ENCODE data around the gene PHF13. TPM values are rescaled to one million over a fixed set of nuclear protein-coding genes. Genes with fewer than 3 reads are reported as not detected.
A peak's percentile ranks its signal among the peaks of the same experiment; 100 is the strongest.
"Not testable (repeated sequence)": the region's sequence is repeated elsewhere in the genome, so short reads cannot be mapped to it uniquely, and the experiment has no call there.

Gene PHF13
- total RNA-seq, 1 experiment from 2014 or later = 17.6 TPM

GRCh38 chr1:6592441-6592840 is 21.1 kb upstream of the PHF13 start:
- Histone ChIP-seq H3K27me3 (replicated peaks) (no peaks in the 10 kb centered on the region), H3K36me3 (peaks cover 97% of the 10 kb centered on the region), H3K4me1 (replicated peaks) (no peaks in the 10 kb centered on the region)

DNA sequence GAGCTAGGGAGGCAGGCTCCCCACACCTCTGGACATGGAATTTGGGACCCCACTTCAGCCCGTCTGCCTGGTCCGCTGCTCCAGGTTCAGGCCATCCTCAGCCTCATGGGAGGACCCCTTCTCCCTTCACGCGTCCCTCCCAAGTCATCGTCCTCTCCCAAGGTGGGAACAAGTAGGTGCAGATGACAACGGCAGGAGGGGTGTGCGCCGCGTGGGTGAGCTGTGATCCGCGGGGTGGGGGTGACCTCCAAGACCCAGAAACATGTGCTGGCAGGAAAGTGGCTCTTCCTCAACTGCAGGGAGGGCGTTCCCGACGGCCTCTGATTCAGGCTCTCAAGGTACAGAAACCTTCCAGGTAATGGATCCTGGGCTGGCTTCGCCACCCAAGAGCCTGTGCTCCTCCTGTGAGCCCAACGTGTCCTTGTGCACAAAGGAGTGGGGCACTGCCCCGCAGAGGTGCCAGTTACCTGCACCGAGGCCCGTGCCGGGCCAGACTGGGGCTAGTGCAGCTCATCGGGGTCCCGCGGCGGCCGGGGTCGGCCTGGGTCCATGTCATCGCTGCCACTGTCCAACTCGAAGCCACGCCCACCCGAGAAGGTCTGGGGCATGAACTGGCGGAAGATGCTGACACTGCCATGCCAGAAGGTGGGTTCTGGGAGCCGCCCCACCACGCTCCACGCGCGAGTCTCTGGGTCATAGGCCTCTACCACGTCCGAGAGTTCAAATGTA is 20.5 kb upstream of the PHF13 start:
- Histone ChIP-seq H3K9me3 (replicated peaks) (no peaks in the 10 kb centered on the region), H3K36me3 (peaks cover 97% of the 10 kb centered on the region), H3K27me3 (replicated peaks) (no peaks in the 10 kb centered on the region), H3K4me1 (replicated peaks) (no peaks in the 10 kb centered on the region), H3K27ac (no peak overlapping the region), H3K4me3 (no peak overlapping the region)
- DNase-seq (ENCODE audit: low read depth in 1 of 2, low spot score in 2 of 2) = no peak

More at GRCh38 chr1:6592441-6592840, 21.1 kb upstream of the PHF13 start:
- Histone ChIP-seq H3K4me3 (no peak overlapping the region), H3K9me3 (replicated peaks) (no peaks in the 10 kb centered on the region), H3K27ac (no peak overlapping the region)
- DNase-seq (ENCODE audit: low read depth in 1 of 2, low spot score in 2 of 2) = no peak

GRCh38 chr1:6593810-6594209 is 19.7 kb upstream of the PHF13 start:
- Histone ChIP-seq H3K27ac (no peak overlapping the region), H3K9me3 (replicated peaks) (no peaks in the 10 kb centered on the region), H3K4me3 (no peak overlapping the region), H3K27me3 (replicated peaks) (no peaks in the 10 kb centered on the region), H3K4me1 (replicated peaks) (no peaks in the 10 kb centered on the region), H3K36me3 (peaks cover 94% of the 10 kb centered on the region)
- no peak for DNase-seq (ENCODE audit: low read depth in 1 of 2, low spot score in 2 of 2)

DNA sequence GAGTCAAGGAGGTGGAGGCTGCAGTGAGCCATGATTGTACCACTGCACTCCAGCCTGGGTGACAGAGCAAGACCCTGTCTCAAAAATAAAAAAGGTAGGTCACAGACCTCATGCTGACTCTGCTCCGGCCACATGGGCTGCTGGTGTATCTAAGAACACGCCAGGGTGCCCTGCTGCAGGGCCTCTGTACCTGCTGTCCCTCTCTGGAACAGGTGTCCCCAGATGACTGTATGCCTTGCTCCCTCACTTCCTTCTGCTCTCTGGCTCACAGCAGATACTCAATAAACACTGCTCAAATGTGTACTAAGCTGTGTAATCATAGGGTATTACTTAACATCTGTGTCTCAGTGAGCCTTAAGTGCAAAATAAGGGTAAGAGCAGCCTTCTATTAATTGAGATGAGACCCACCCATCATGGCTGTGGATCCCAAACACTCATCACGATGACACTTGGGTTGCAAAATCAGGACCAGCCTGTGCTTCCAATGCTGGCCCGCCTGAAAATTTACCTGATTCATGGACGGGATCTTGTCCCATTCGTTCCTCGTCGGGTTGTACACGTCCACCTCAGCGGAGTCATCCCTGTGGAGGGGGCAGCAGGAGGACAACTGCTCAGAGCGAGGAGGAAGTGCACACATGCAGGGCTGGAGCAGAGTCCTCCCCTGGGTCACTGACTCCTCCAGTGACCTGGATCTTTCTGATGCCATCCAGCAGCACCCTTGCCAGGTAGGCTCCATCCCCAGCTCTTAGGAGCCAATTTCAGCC is 18.4 kb upstream of the PHF13 start:
- DNase-seq (ENCODE audit: low read depth in 1 of 2, low spot score in 2 of 2) = no peak
- Histone ChIP-seq H3K27me3 (replicated peaks) (no peaks in the 10 kb centered on the region), H3K9me3 (replicated peaks) (no peaks in the 10 kb centered on the region), H3K36me3 (peaks cover 89% of the 10 kb centered on the region), H3K4me1 (replicated peaks) (peaks cover 1% of the 10 kb centered on the region), H3K4me3 (no peak overlapping the region), H3K27ac (no peak overlapping the region)

DNA sequence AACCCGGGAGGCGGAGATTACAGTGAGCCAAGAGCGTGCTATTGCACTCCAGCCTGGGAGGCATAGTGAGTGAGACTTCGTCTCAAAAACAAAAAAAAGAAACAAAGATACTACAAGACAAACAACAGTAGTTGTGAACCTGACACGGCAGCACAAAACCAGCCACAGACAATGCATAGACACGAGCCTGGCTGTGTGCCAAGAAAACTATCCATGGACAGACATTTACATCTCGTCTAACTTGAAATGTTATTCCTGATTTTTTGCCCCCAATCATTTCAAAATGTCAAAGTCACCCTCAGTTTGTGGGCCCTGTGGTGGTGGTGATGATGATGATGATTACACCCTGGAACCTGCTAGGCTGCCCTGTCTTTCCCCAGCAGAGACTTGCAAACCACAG is 17.2 kb upstream of the PHF13 start:
- Histone ChIP-seq H3K36me3 (peaks cover 77% of the 10 kb centered on the region), H3K4me1 (replicated peaks) (peaks cover 8% of the 10 kb centered on the region), H3K4me3 (no peak overlapping the region), H3K27ac (no peak overlapping the region), H3K27me3 (replicated peaks) (no peaks in the 10 kb centered on the region), H3K9me3 (replicated peaks) (no peaks in the 10 kb centered on the region)
- DNase-seq (ENCODE audit: low read depth in 1 of 2, low spot score in 2 of 2) = no peak

- Histone ChIP-seq H3K36me3 (peaks cover 69% of the 10 kb centered on the region), H3K27ac (no peak overlapping the region), H3K4me3 (no peak overlapping the region), H3K9me3 (replicated peaks) (no peaks in the 10 kb centered on the region), H3K27me3 (replicated peaks) (no peaks in the 10 kb centered on the region), H3K4me1 (replicated peaks) (peaks cover 16% of the 10 kb centered on the region)
- DNase-seq (ENCODE audit: low read depth in 1 of 2, low spot score in 2 of 2) = no peak
Measured at GRCh38 chr1:6596886-6597776, 16.4 kb upstream of the PHF13 start.

DNA sequence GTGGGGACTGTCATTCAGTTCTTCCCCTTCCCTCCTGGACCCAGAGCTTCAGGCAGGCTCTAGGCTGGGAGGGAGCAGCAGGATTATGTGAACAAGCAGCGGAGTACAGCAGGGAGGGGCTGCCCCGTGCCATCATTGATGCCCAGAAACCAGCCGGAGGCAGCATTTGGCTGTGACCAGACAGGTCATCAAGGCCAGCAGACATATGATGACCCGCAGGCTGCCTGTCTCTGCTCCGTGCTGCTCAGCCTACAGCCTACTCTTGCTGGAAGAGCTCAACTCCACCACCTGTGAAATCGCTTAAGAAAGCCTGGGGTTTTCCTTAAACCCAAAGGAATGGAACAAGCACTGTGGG is 15.8 kb upstream of the PHF13 start:
- Histone ChIP-seq H3K27ac (no peak overlapping the region), H3K27me3 (replicated peaks) (no peaks in the 10 kb centered on the region), H3K4me3 (no peak overlapping the region), H3K9me3 (replicated peaks) (no peaks in the 10 kb centered on the region), H3K36me3 (peaks cover 63% of the 10 kb centered on the region), H3K4me1 (replicated peaks) (peaks cover 21% of the 10 kb centered on the region)
- DNase-seq (ENCODE audit: low read depth in 1 of 2, low spot score in 2 of 2) = no peak

DNA sequence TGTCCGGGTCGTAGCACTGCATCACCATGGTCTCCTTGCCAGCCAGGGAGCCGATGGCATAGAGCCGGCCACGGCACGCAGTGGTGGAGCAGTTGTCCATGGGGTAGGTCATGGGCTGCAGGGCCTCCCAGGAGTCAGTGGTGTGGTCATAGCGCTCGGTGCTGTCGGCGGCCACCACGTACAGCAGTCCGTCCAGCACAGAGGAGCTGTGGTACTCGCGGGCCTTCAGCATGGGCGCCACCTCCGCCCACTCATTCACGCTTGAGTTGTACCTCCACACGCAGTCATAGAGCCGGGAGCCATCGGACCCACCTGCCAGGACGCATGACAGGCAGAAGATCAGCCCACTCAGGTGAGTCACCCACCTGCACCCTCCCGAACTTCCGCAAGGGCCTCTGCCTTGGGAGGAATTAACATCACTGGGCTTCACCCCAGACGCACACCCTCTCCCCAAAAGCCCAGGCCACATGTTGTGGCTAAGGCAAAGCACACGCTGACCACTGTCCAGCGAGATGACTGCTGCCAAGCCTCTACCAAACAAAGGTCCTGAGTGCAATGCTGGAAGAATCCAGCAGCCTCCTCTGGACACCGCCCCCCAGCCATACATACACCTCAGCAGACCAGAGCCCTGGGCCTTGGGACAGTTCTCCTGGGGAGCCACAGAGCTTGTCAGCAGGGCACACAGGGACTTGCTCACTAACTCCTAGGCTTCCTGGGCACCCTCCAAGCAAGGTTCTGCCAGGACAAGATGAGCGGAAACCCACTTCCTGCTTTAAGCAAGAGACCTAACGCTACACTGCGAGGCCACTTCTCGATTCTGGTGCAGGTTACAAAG is 14.2 kb upstream of the PHF13 start:
- peaks cover 36% of the 10 kb centered on the region for H3K4me1 ChIP-seq (replicated peaks)
- no peaks in the 10 kb centered on the region for H3K27me3 ChIP-seq (replicated peaks)
- H3K9me3 ChIP-seq (replicated peaks) = no peaks in the 10 kb centered on the region
- H3K4me3 ChIP-seq = no peak overlapping the region
- no peak overlapping the region for H3K27ac ChIP-seq
- H3K36me3 ChIP-seq = peaks cover 48% of the 10 kb centered on the region
- DNase-seq (ENCODE audit: low read depth in 1 of 2, low spot score in 2 of 2) = no peak

DNA sequence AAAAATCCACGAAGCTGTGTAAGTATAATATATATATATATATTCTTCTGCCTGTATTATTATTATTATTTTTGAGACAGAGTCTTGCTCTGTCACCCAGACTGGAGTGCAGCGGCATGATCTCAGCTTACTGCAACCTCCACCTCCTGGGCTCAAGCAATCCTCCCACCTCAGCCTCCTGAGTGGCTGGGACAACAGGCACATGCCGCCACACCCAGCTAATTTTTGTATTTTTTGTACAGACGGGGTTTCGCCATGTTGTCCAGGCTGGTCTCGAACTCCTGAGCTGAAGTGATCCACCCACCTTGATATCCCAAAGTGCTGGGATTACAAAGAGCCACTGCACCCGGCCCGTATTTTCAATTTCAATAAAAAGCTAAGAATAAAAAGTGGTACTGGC is 13.5 kb upstream of the PHF13 start:
- not testable (repeated sequence) for H3K27me3 ChIP-seq (replicated peaks); DNase-seq (ENCODE audit: low read depth in 1 of 2, low spot score in 2 of 2); H3K9me3 ChIP-seq (replicated peaks); H3K4me3 ChIP-seq; H3K27ac ChIP-seq
- Histone ChIP-seq H3K36me3 (peaks cover 44% of the 10 kb centered on the region), H3K4me1 (replicated peaks) (peaks cover 42% of the 10 kb centered on the region)

GRCh38 chr1:6600410-6601048 is 13.0 kb upstream of the PHF13 start:
- Histone ChIP-seq H3K27ac (peak overlapping the region; percentile 55), H3K4me3 (peak overlapping the region; percentile 66), H3K9me3 (replicated peaks) (no peaks in the 10 kb centered on the region), H3K27me3 (replicated peaks) (no peaks in the 10 kb centered on the region), H3K36me3 (peaks cover 38% of the 10 kb centered on the region), H3K4me1 (replicated peaks) (peaks cover 42% of the 10 kb centered on the region)
- DNase-seq (ENCODE audit: low read depth in 1 of 2, low spot score in 2 of 2) = no peak

GRCh38 chr1:6601049-6601922 is 12.2 kb upstream of the PHF13 start:
- Histone ChIP-seq H3K4me1 (replicated peaks) (peaks cover 42% of the 10 kb centered on the region), H3K27ac (peak overlapping the region; percentile 55), H3K4me3 (peak overlapping the region; percentile 66), H3K36me3 (peaks cover 31% of the 10 kb centered on the region), H3K9me3 (replicated peaks) (no peaks in the 10 kb centered on the region), H3K27me3 (replicated peaks) (no peaks in the 10 kb centered on the region)
- DNase-seq (ENCODE audit: low read depth in 1 of 2, low spot score in 2 of 2) = peak; percentile 83 to 90
